Mesenteric fat pad (tissue), 1 donor: ENCODE data around the gene ULK1. TPM values are rescaled to one million over a fixed set of nuclear protein-coding genes. Genes with fewer than 3 reads are reported as not detected.

Experiments
- DNase-seq: peaks from one replicate; pipeline ENCODE4 v3.0.0-alpha.2; 2020; ENCODE audit warnings: low spot score
- total RNA-seq: library from RNA; stranded (reverse); fragmentation: NEBNext Ultra II Directional; extraction: Animal tissue kit (Norgen Biotek cat#: 25700); gene quantifications from one replicate; pipeline ENCODE4 v1.2.1, GENCODE V29; 2021
- donor health status: DM: yes; HTN: yes; CAD: no.

ULK1 gene
- total RNA-seq, 1 donor from 2014 or later: 19.4 TPM

- no peak for DNase-seq
These were observed 67.6 kb downstream of the ULK1 start for GRCh38 chr12:131962069-131962468.

GRCh38 chr12:131963381-131963780 lies 69.0 kb downstream of the ULK1 start:
- no peak for DNase-seq

GRCh38 chr12:131965073-131965472 lies 70.7 kb downstream of the ULK1 start:
- DNase-seq: no peak

- no peak for DNase-seq
These were observed 76.8 kb downstream of the ULK1 start for GRCh38 chr12:131971226-131971625.

Other genes with a start within 250 kb of the ULK1 start
- gene SFSWAP, start 183.5 kb upstream of the ULK1 start, total RNA-seq: 36.1 TPM
- 4.7 TPM for gene MMP17, start 66.2 kb upstream of the ULK1 start, total RNA-seq
- 38.1 TPM for gene PUS1, start 34.7 kb downstream of the ULK1 start, total RNA-seq
- gene EP400, start 55.3 kb downstream of the ULK1 start, total RNA-seq: 43.2 TPM
- gene DDX51, start 249.7 kb downstream of the ULK1 start, total RNA-seq: 15.1 TPM
- gene NOC4L, start 249.8 kb downstream of the ULK1 start, total RNA-seq: 14.6 TPM